ENCODE data around the gene ESPL1.
A peak's percentile ranks its signal among the peaks of the same experiment; 100 is the strongest.
"Not testable (repeated sequence)": the region's sequence is repeated elsewhere in the genome, so short reads cannot be mapped to it uniquely, and the experiment has no call there.

Gene ESPL1

GRCh38 chr12:53299101-53299453 is 31.0 kb downstream of the ESPL1 start:
- DNase-seq (ENCODE audit: low read depth) = peak; percentile 12

GRCh38 chr12:53299454-53300180 is 31.5 kb downstream of the ESPL1 start, which contains the start of gene MYG1:
TSS of gene MYG1 (plus strand) at chr12:53299695. CDS start at chr12:53299738, 43 bp downstream.
- DNase-seq (ENCODE audit: low read depth) = peak; percentile 83

DNA sequence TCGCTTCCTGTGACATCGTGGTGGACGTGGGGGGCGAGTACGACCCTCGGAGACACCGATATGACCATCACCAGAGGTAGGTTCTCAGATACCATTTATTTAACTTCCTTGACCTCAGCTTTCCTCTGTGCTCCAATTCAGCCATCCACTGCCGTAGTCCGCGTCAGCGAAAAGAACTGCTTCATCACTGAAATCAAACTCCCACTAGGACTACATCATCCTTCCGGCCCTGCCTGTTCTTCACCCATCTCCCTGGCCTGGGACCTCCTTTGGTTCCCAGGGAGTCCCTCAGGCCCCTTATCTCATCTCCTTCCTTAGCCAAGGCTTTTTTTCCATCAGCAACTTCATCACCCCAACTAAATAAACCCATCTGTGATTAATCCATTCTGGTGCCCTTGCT is 32.1 kb downstream of the ESPL1 start:
- DNase-seq (ENCODE audit: low read depth) = peak; percentile 8

DNA sequence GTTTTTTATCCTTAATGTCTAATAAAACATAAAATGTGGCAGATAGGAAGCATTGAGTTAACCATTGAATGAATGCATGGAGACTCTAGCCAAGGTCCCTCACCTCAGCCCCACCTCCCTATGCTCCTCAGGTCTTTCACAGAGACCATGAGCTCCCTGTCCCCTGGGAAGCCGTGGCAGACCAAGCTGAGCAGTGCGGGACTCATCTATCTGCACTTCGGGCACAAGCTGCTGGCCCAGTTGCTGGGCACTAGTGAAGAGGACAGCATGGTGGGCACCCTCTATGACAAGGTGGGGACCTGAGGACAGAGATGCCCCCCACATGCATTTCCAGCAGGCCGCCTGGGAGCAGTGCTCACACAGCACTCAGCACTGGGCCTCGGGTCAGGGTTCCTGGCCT is 34.8 kb downstream of the ESPL1 start:
- no peak for DNase-seq (ENCODE audit: low read depth)

GRCh38 chr12:53306826-53307225 is 38.7 kb downstream of the ESPL1 start:
- DNase-seq (ENCODE audit: low read depth) = no peak

DNA sequence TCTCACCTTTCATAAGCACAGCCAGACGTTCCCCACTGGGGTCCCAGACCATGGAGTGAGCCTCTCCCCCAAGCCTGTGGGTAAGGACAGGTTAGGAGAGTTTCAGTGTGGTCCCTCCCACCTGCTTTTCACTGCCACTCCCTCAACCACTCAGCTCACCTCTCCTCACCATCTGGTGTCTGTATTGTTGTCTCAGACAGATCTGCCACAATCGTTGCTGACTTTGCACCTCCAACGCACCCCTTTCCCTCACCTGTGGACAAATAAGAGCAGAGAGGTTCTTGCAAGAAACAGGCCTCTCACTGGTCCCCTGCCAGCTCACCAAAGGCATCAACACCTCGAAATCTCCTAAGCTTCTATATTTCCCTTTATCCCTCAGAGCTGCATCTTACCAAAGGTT is 40.2 kb downstream of the ESPL1 start:
- DNase-seq (ENCODE audit: low read depth) = no peak

DNA sequence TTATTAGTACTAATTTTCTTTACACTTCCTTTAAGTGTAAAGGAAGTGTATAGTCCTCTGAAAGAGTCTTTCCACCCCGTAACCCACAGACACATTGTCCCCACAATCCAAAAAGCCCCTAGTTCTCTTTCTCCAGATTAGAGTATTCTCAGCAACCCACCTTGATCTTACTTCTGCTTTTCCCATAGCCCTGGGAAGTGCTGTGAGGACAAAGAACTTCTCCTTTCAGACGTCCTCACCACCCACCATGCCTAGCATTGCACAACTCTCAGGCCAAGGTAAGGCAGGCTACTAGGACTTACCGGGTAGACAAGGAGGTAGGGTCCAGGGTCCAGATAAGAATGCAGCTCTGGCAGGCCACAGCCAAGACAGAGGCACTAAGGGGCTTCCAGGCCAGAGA is 45.9 kb downstream of the ESPL1 start:
- DNase-seq (ENCODE audit: low read depth) = no peak

DNA sequence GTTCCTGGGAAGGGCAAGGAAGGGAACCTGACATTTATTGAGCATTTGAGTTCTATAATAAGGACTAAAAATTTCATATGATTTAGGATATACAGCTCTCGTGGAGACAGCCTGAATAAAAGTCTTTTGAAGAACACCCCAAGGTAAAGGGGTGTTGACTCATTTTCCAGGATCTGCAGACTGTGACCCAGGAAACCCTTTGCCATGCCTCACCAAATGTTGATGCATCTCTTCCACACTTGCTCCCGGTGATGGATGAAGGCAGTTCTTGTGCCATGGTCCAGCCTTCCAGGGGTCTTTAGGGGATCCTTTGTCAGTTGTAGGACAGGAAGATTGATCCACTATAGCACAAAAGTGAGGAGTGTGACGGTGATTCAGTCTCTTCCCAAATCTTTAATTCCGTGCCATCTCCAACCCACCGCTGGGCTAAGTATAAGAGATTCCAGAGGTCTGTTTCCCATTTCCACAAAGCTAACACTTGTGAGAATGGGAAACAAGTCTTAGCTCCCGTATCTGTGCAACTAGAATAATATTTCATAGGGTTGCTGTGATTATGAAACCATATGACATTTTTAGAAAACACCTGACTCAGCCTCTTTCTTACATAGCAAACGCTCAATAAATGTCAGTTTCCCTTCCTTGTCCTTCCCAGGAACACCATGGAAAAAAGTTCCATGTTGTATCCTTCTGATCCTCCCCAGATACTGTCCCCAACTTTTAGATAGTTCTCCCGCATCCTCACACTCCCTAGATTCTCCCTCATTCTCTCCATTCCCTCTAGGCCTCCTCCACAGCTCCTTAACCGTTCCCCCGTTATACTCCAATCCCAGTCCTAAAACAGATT is 52.5 kb downstream of the ESPL1 start:
- no peak for DNase-seq (ENCODE audit: low read depth)

DNA sequence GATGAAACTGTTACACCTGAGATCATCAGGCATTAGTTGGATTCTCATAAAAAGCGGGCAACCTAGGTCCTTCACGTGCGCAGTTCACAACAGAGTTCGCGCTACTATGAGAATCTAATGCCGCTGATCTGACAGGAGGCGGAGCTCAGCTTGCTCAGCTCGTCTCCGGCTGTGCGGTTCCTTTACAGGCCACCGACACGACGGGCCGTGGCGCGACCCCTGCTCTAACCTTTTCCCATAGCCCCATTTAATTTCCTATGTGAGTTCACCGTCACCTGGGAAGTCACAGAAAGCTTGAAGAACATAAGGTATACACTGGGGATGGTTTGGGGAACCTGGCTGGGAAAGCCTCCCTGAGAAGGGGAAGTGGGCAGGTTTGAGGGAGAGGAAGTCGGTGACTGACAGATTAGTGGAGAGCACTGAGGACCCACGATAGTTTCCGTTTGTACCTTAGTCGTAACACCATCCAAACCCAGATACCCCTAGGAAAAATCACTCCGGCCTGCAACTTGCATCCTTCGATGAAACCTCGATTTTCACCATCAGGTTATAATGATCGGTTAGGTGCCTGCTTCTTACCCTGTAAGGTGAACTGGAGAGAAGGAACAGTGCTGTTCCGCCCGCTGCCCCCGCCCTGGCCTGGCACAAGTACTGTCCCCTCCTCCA is 56.1 kb downstream of the ESPL1 start:
- peak; percentile 48 for DNase-seq (ENCODE audit: low read depth)

GRCh38 chr12:53324779-53325510 is 56.8 kb downstream of the ESPL1 start:
- DNase-seq (ENCODE audit: low read depth) = peak; percentile 90

DNA sequence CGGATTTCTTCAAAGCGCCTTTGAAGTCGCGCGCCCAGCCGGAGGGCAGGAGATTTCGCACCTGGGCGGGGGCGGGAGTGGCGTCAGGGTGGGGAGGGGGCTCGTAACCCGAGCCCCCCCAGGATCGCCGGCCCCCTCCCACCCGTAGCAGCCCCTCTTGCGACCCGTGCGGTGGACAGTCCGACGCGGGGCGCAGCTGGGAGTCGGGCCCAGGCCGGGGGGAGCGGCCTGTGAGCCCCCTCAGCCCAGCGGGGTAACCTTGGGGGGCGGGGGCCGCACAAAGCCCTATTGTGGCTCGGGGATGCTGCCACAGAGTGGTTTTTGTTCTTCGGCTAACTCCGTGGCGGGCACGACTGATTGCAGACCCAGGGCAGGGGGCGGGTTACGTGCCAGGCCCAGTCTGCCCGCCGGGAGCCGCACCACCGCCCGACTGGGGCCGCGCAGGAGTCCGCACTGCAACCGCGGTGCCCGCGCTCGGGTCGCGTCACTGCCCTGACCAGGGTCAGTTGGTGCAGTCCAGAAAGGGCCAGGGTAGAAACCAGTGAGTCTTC is 57.5 kb downstream of the ESPL1 start:
- peak; percentile 25 for DNase-seq (ENCODE audit: low read depth)

GRCh38 chr12:53326460-53327185 is 58.5 kb downstream of the ESPL1 start:
- DNase-seq (ENCODE audit: low read depth) = no peak

DNA sequence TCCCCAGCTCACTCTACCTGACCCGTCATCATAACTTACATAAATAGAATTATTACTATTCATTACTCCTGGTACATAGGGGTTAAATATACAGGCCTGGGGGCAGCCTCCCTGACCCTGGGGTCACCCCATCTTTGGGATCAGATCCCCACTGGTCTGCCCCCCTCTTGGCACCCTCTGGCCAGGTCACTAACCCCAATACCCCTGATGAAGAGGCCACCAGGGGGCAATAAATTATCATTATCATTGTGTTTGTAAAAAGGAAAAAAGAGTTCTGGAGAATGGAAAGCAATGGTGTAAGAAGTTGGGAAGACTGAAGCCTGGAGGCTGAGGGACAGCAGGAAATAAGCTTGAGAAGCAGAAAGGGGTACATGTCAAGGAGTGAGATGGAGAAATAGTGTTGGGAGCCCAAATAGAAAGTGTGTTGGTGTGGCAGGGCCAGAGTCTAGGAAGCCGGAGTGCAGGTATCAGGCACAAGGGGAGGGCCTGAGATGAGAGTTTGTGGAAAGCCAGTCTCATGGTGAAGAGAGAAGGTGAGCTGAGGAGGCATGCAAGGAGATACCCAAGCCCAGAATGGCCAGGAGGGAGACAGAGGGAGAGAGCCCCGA is 59.4 kb downstream of the ESPL1 start:
- DNase-seq (ENCODE audit: low read depth) = no peak

DNA sequence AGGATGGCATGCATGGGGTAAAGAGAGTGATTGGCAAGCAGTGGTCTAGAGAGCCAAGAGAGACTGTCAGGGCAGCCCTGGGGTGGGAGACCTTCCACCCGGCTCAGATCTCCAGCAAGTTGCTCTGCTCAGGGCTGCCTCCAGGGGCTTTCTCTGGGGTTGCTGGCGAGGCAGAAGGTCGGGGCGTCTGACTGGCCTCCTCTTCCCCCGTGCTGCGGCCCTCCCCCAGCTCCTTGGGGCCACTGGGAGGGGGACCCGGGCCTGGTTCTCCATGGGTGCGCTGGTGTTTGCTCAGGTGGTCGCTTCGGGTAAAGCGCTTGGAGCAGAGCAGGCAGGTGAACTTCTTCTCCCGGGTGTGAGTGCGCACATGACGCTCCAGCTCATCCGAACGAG is 59.9 kb downstream of the ESPL1 start:
- DNase-seq (ENCODE audit: low read depth) = no peak

- no peak for DNase-seq (ENCODE audit: low read depth)
These were observed 62.6 kb downstream of the ESPL1 start for GRCh38 chr12:53330671-53331070.

DNA sequence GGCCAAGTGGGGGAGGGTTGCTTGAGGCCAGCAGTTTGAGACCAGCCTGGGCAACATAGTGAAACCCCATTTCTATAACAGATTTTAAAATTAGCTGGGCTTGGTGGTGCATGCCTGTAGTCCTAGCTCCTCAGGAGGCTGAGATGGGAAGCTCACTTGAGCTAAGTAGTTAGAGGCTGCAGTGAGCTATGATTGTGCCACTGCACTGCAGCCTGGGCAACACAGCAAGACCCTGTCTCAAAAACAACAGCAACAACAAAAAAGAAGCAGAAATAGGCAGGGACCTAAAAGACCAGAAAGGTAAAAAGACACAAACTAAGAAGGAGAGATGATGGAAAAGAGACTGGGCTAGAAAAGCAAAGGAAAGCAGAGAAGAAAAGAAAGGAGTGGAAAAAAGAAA is 64.2 kb downstream of the ESPL1 start:
- not testable (repeated sequence) for DNase-seq (ENCODE audit: low read depth)

- DNase-seq (ENCODE audit: low read depth) = no peak
These were observed 64.6 kb downstream of the ESPL1 start for GRCh38 chr12:53332744-53333143.

DNA sequence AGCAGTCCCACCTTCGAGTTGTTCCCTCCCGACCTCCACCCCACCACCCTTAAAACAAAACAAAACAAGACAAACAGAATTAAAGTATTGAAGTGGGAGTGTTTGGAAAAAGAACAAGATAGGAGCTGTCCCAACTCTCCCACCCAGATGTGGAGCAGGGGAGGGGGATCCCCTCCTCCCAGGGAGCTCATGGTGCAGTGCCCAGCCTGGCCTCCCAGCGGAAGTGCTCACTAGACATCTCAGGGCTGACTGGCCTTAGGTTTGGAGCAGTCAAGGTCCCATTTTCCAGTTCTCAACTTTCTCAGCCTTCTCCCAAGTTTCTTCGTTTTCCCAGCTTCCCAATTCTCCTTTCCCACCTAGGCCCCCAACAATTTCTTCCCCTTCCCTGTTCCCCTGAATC is 65.2 kb downstream of the ESPL1 start:
- no peak for DNase-seq (ENCODE audit: low read depth)

GRCh38 chr12:53333845-53334244 is 65.7 kb downstream of the ESPL1 start:
- DNase-seq (ENCODE audit: low read depth) = no peak

- DNase-seq (ENCODE audit: low read depth) = no peak
These were observed 66.7 kb downstream of the ESPL1 start for GRCh38 chr12:53334822-53335221.

DNA sequence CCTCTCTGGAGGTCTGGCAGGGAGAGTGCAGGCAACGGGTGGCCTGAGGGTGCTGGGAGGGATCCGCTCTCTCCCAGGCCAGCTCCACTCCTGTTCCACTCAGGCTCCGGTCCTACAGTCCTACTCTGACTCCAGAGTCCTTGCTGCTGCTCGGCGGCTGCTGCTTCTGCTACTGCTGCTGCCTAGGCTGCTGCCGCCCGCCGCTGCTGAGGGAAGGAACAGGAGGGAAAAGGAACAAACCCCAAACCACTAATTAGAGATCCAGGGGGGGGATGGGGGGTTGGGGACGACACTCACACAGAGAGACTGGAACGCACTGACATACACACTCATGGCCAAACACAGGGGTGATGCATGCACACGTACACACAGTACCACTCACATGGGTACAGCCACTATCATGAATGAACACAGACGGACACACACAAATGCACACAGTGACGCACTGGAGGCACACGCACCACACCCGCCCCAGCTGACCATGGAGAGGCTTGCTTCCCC is 68.1 kb downstream of the ESPL1 start, which contains the start of gene SP7:
SP7 (minus strand) TSS at position 174 of the 501 bp plus-strand sequence. CDS start 708 bp downstream, outside the sequence.
- DNase-seq (ENCODE audit: low read depth) = no peak

Measured in activated T-cell treated with anti-CD3 and anti-CD28 coated beads for 48 hours (primary cell).